Esophagus squamous epithelium (tissue), 5 donors: ENCODE results near the gene DYNC1I1. TPM values are rescaled to one million over a fixed set of nuclear protein-coding genes. Genes with fewer than 3 reads are reported as not detected.

Source experiments
- DNase-seq: peaks from one replicate; lab custom pipeline; 2025; lab: John Stamatoyannopoulos, UW
- H3K27ac ChIP-seq, 4 donors: fragments of 200-600 bp; sonication (generic); one replicate each; pipeline ENCODE4 v1.5.1; 2016 to 2019; ENCODE audit warnings: mild to moderate bottlenecking in 1 of 4
- H3K27me3 ChIP-seq, 4 donors: fragments of 200-600 bp; sonication (generic); 1 replicate in 3 of 4; 2 replicates in 1 of 4; pipeline versions ENCODE4 v1.5.1 to v1.6.0; 2017 to 2021; ENCODE audit warnings: antibody characterized with exemption in 1 of 4
- H3K36me3 ChIP-seq, 3 donors: fragments of 200-600 bp; sonication (generic); one replicate each; pipeline ENCODE4 v1.5.1; 2016 to 2019
- H3K4me1 ChIP-seq, 3 donors: fragments of 200-600 bp; sonication (generic); one replicate each; pipeline ENCODE4 v1.5.1; 2017 to 2019
- H3K4me3 ChIP-seq, 4 donors: fragments of 200-600 bp; sonication (generic); 1 replicate in 3 of 4; 2 replicates in 1 of 4; pipeline ENCODE4 v1.5.1; 2016 to 2019; ENCODE audit warnings: mild to moderate bottlenecking in 2 of 4, moderate library complexity in 1 of 4
- H3K9me3 ChIP-seq, 3 donors: fragments of 200-600 bp; sonication (generic); one replicate each; pipeline ENCODE4 v1.5.1; 2016 to 2019
- POLR2A ChIP-seq, 4 donors: fragments of 450-650 bp; IDR thresholded peaks; one replicate each; pipeline ENCODE4 v1.6.1; 2017; ENCODE audit warnings: antibody characterized with exemption in 4 of 4, mild to moderate bottlenecking in 4 of 4, moderate library complexity in 3 of 4
- WGBS, 2 donors: methylation state at CpG; one replicate each; pipeline ENCODE4 v1.1.5; 2018; 5-methylcytosine and 5-hydroxymethylcytosine counted together
- intact Hi-C: fragments of 100-400 bp; cut with DNase I; formaldehyde crosslinking; loops from one replicate; pipeline ENCODE4 v1.15.0; 2022
- total RNA-seq, 4 donors: library from RNA; depleted of rRNA; stranded (reverse); fragments of >200 nt; gene quantifications; one replicate each; pipeline ENCODE4 v1.1.0, GENCODE V29; 2016
- TF ChIP-seq, protein P1 (sequence below), 6 experiments: fragments of 450-650 bp in 4 of 6; fragments of 200-600 bp in 2 of 6; sonication (generic) in 2 of 6; IDR thresholded peaks; one replicate each; pipeline ENCODE4 v1.5.1; 2016 to 2019; ENCODE audit warnings: antibody characterized with exemption in 6 of 6, mild to moderate bottlenecking in 4 of 6, moderate library complexity in 4 of 6
- donor health status: DM: yes; HTN: yes; CAD: no.

Gene DYNC1I1
- total RNA-seq, 4 donors from 2014 or later = 2.0 to 8.0 (median 2.4) TPM

- Histone ChIP-seq H3K4me3 (no peak overlapping the region), H3K36me3 (no peaks in the 10 kb centered on the region), H3K27me3 (no peaks in the 10 kb centered on the region), H3K4me1 (no peaks in the 10 kb centered on the region), H3K9me3 (no peaks in the 10 kb centered on the region), H3K27ac (no peak overlapping the region)
- TF ChIP-seq, protein P1, sequence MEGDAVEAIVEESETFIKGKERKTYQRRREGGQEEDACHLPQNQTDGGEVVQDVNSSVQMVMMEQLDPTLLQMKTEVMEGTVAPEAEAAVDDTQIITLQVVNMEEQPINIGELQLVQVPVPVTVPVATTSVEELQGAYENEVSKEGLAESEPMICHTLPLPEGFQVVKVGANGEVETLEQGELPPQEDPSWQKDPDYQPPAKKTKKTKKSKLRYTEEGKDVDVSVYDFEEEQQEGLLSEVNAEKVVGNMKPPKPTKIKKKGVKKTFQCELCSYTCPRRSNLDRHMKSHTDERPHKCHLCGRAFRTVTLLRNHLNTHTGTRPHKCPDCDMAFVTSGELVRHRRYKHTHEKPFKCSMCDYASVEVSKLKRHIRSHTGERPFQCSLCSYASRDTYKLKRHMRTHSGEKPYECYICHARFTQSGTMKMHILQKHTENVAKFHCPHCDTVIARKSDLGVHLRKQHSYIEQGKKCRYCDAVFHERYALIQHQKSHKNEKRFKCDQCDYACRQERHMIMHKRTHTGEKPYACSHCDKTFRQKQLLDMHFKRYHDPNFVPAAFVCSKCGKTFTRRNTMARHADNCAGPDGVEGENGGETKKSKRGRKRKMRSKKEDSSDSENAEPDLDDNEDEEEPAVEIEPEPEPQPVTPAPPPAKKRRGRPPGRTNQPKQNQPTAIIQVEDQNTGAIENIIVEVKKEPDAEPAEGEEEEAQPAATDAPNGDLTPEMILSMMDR (IDR thresholded peaks at IDR 0.05) = no peak
- TF ChIP-seq POLR2A (IDR thresholded peaks at IDR 0.05) = no peak
- WGBS, 2 donors = 11 to 17% methylated on average over 4 of the region's 4 CpGs
- intact Hi-C loops = no loop called here
- DNase-seq = no peak
These were observed 114.2 kb downstream of the DYNC1I1 start for GRCh38 chr7:95886501-95887090.

DNA sequence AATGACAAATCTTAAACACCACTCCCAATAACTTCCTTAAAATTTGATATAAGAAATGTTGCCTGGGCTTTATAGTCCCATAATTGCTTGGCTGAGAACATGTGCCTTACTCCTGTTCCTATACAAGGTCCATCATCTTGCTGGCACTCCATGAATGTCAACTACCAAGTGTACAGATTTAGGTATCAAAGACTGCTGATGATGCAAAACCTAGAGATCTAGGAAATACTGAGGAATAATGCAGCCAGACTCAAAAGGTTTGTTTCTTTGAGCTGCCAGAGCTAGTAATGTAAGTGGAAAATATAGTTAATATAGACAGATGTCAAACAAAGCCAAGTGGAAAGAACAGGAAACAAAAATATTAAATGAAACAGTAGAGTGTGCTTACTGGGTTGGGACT, 121.1 kb downstream of the DYNC1I1 start:
- Histone ChIP-seq H3K9me3 (no peaks in the 10 kb centered on the region), H3K27ac (no peak overlapping the region), H3K36me3 (no peaks in the 10 kb centered on the region), H3K27me3 (no peaks in the 10 kb centered on the region), H3K4me1 (peaks cover 0 to 16% (median 0%) of the 10 kb centered on the region in 3 donors), H3K4me3 (no peak overlapping the region)
- no peak for TF ChIP-seq POLR2A (IDR thresholded peaks at IDR 0.05)
- TF ChIP-seq, protein P1 (IDR thresholded peaks at IDR 0.05) = no peak
- no peak for DNase-seq
- intact Hi-C loops = no loop called here

DNA sequence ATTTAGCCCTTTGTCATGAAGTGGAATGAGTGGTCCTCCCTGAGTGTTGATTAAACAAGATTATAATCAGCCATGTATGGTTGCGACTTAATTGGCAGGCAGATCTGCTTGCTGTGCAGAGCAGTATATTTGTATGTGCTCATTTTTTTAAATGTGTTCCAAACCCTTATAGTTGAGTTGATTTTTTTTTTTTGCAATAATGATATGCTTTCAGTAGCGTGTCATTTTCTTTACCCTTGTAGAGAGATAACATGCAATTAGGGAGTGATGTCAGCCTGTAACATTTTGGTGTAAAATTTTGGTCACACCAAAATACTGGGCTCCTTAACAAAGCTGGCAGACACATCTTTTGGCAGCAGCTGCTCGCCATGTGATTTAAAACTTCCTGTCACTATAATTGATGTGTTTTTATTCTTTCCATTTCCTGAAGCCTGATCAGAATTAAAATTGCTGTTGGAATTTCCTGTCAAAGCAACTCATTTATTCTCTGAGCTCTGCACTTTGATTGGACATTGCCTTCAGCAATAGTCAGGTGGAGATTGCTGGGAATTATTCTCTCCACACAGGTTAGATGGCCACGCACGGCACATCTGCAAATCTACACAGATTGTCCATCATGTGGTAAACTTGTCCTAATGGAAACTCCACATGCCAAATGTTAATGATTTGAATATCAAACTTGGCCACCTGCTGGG, 125.3 kb downstream of the DYNC1I1 start:
- no peak for TF ChIP-seq POLR2A (IDR thresholded peaks at IDR 0.05)
- TF ChIP-seq, protein P1 (IDR thresholded peaks at IDR 0.05) = no peak
- no peaks in the 10 kb centered on the region for H3K36me3 ChIP-seq
- H3K4me3 ChIP-seq = no peak overlapping the region
- H3K9me3 ChIP-seq = no peaks in the 10 kb centered on the region
- H3K4me1 ChIP-seq = peaks cover 0 to 16% (median 0%) of the 10 kb centered on the region in 3 donors
- no peak for DNase-seq
- H3K27me3 ChIP-seq = peaks cover 0 to 7% (median 0%) of the 10 kb centered on the region in 4 donors
- intact Hi-C loops = no loop called here
- 15 to 29% methylated on average over 5 of the region's 5 CpGs for WGBS, 2 donors
- H3K27ac ChIP-seq = no peak overlapping the region

DNA sequence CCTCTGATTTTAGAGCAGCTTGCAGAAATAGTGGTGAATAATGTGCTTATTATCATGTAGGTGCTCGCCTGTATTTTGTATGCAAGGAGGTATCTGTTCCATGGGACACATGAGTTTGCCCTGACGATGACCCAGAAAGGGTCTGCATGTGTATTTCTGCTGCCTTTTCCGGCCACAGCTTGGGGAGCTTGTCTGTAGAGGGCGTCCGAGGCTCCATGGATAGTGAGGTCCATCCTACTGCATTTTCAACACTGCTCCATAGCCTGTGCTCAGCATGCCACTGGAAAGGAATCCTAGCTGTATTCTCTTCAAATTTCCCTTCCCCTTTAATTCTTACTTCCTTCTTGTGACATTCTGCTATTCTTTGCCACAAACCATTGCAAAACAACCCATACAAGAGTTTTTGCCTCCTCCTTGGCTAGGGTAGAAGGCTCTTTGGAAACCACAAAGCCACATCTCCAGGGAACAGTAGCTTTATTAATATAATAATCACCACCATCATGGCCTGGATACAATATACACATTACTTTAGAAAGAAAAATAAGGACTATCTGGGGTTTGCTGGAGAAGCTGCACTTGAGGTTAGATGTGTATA, 127.7 kb downstream of the DYNC1I1 start:
- peaks cover 0 to 7% (median 0%) of the 10 kb centered on the region in 4 donors for H3K27me3 ChIP-seq
- no peak overlapping the region for H3K4me3 ChIP-seq
- H3K27ac ChIP-seq = no peak overlapping the region
- TF ChIP-seq, protein P1 (IDR thresholded peaks at IDR 0.05) = no peak
- TF ChIP-seq POLR2A (IDR thresholded peaks at IDR 0.05) = no peak
- no peak for DNase-seq
- H3K4me1 ChIP-seq = peaks cover 0 to 16% (median 0%) of the 10 kb centered on the region in 3 donors
- intact Hi-C loops = no loop called here
- H3K9me3 ChIP-seq = no peaks in the 10 kb centered on the region
- no peaks in the 10 kb centered on the region for H3K36me3 ChIP-seq
- 56 to 65% methylated on average over 5 of the region's 5 CpGs for WGBS, 2 donors

- no peak overlapping the region for H3K27ac ChIP-seq
- 25 to 46% methylated on average over 1 of the region's 1 CpG for WGBS, 2 donors
- TF ChIP-seq, protein P1 (IDR thresholded peaks at IDR 0.05) = no peak
- TF ChIP-seq POLR2A (IDR thresholded peaks at IDR 0.05) = no peak
- no peaks in the 10 kb centered on the region for H3K9me3 ChIP-seq
- no peak overlapping the region for H3K4me3 ChIP-seq
- no peak for DNase-seq
- H3K4me1 ChIP-seq = peaks cover 0 to 16% (median 0%) of the 10 kb centered on the region in 3 donors
- peaks cover 0 to 7% (median 0%) of the 10 kb centered on the region in 4 donors for H3K27me3 ChIP-seq
- no peaks in the 10 kb centered on the region for H3K36me3 ChIP-seq
- intact Hi-C loops = no loop called here
These were observed 128.7 kb downstream of the DYNC1I1 start for GRCh38 chr7:95901006-95901405.
